Mesenchymal stem cell (in vitro differentiated cells and primary cell): Measurements from ENCODE around the gene C1orf146.

ENCODE experiments used
- DNase-seq: peaks from one replicate; pipeline ENCODE4 v3.0.0-alpha.2; 2013
- H2AFZ ChIP-seq: one replicate; pipeline ENCODE4 v1.6.1; 2013; ENCODE audit warnings: low read depth, mild to moderate bottlenecking, control low read depth, inconsistent platforms, low read length, moderate library complexity
- H2AK5ac ChIP-seq: 2 replicates; pipeline ENCODE4 v1.6.1; 2013; ENCODE audit warnings: low read length, moderate library complexity, mild to moderate bottlenecking, inconsistent platforms; ENCODE audit not compliant: severe bottlenecking
- H2BK120ac ChIP-seq: one replicate; pipeline ENCODE4 v1.6.1; 2013; ENCODE audit warnings: low read depth, mild to moderate bottlenecking, inconsistent platforms, low read length, moderate library complexity
- H2BK12ac ChIP-seq, 2 experiments: one replicate each; pipeline ENCODE4 v1.6.1; 2013; ENCODE audit warnings: inconsistent platforms in 2 of 2, low read length in 2 of 2, mild to moderate bottlenecking in 2 of 2, moderate library complexity in 2 of 2, control low read depth in 1 of 2
- H2BK15ac ChIP-seq: one replicate; pipeline ENCODE4 v1.6.1; 2013; ENCODE audit warnings: mild to moderate bottlenecking, low read depth, inconsistent platforms; ENCODE audit not compliant: poor library complexity, severe bottlenecking
- H2BK5ac ChIP-seq: 2 replicates; pipeline ENCODE4 v1.6.1; 2013; ENCODE audit warnings: low read depth, mild to moderate bottlenecking, low read length, control low read depth, inconsistent platforms; ENCODE audit not compliant: poor library complexity, severe bottlenecking
- H3K14ac ChIP-seq, 2 experiments: one replicate each; pipeline ENCODE4 v1.6.1; 2013; ENCODE audit warnings: inconsistent platforms in 2 of 2, low read length in 2 of 2, control low read depth in 1 of 2, mild to moderate bottlenecking in 1 of 2, moderate library complexity in 1 of 2
- H3K18ac ChIP-seq, 2 experiments: one replicate each; pipeline ENCODE4 v1.6.1; 2013; ENCODE audit warnings: inconsistent platforms in 2 of 2, low read length in 2 of 2, control low read depth in 1 of 2, low read depth in 1 of 2, mild to moderate bottlenecking in 1 of 2
- H3K23ac ChIP-seq, 2 experiments: one replicate each; pipeline ENCODE4 v1.6.1; 2013; ENCODE audit warnings: inconsistent platforms in 2 of 2, low read length in 2 of 2, mild to moderate bottlenecking in 2 of 2, moderate library complexity in 2 of 2, control low read depth in 1 of 2
- H3K27ac ChIP-seq: 2 replicates; pipeline ENCODE4 v1.5.1; 2013; ENCODE audit warnings: mild to moderate bottlenecking, moderate library complexity, low read length, control low read depth, inconsistent platforms; ENCODE audit not compliant: poor library complexity, severe bottlenecking
- H3K27me3 ChIP-seq, 2 experiments: 2 replicates each; pipeline versions ENCODE4 v1.6.1 to v1.7.0; 2013; ENCODE audit warnings: low read length in 2 of 2, mild to moderate bottlenecking in 2 of 2, moderate library complexity in 2 of 2, control low read depth in 1 of 2, inconsistent platforms in 1 of 2; ENCODE audit not compliant: control insufficient read depth in 1 of 2, insufficient read depth in 1 of 2
- H3K36me3 ChIP-seq, 2 experiments: 2 replicates each; pipeline versions ENCODE4 v1.6.1 to v1.7.0; 2013; ENCODE audit warnings: low read length in 2 of 2, control low read depth in 1 of 2, inconsistent platforms in 1 of 2, low read depth in 1 of 2, mild to moderate bottlenecking in 1 of 2; ENCODE audit not compliant: insufficient read depth in 2 of 2, control insufficient read depth in 1 of 2
- H3K4ac ChIP-seq, 2 experiments: one replicate each; pipeline ENCODE4 v1.6.1; 2013; ENCODE audit warnings: inconsistent platforms in 2 of 2, low read length in 2 of 2, mild to moderate bottlenecking in 2 of 2, moderate library complexity in 2 of 2, control low read depth in 1 of 2, low read depth in 1 of 2
- H3K4me1 ChIP-seq: 2 replicates; pipeline ENCODE4 v1.6.1; 2013; ENCODE audit warnings: low read depth, low read length, control low read depth; ENCODE audit not compliant: control insufficient read depth, insufficient read depth
- H3K4me2 ChIP-seq: 2 replicates; pipeline ENCODE4 v1.6.1; 2013; ENCODE audit warnings: low read length, mild to moderate bottlenecking, inconsistent platforms; ENCODE audit not compliant: poor library complexity, severe bottlenecking
- H3K4me3 ChIP-seq, 2 experiments: 2 replicates each; pipeline versions ENCODE4 v1.5.1 to v1.7.0; 2013; ENCODE audit warnings: low read length in 2 of 2, mild to moderate bottlenecking in 2 of 2, control low read depth in 1 of 2, low read depth in 1 of 2; ENCODE audit not compliant: insufficient read depth in 1 of 2
- H3K79me1 ChIP-seq: replicated peaks from 2 replicates; pipeline ENCODE4 v1.6.1; 2013; ENCODE audit warnings: mild to moderate bottlenecking, control low read depth, low read length, inconsistent platforms; ENCODE audit not compliant: poor library complexity, severe bottlenecking
- H3K9ac ChIP-seq: 2 replicates; pipeline ENCODE4 v1.7.0; 2013; ENCODE audit warnings: mild to moderate bottlenecking, low read length, moderate library complexity
- H3K9me3 ChIP-seq: 2 replicates; pipeline ENCODE4 v1.7.0; 2013; ENCODE audit warnings: mild to moderate bottlenecking, low read length; ENCODE audit not compliant: control insufficient read depth
- H4K8ac ChIP-seq: one replicate; pipeline ENCODE4 v1.6.1; 2013; ENCODE audit warnings: inconsistent platforms, mild to moderate bottlenecking, low read length, moderate library complexity
- H4K91ac ChIP-seq: one replicate; pipeline ENCODE4 v1.6.1; 2013; ENCODE audit warnings: mild to moderate bottlenecking, low read length, inconsistent platforms
- WGBS: methylation state at CpG from one replicate; pipeline ENCODE4 v1.1.7; 2013; ENCODE audit warnings: mixed read lengths; 5-methylcytosine and 5-hydroxymethylcytosine counted together

Gene C1orf146

GRCh38 chr1:92211166-92211565 is 6.5 kb upstream of the C1orf146 start:
- H2AK5ac ChIP-seq, result no peak overlapping the region
- H3K14ac ChIP-seq, result no peak overlapping the region
- H3K4me1 ChIP-seq, result no peaks in the 10 kb centered on the region
- no peak overlapping the region for H3K9ac ChIP-seq
- no peak overlapping the region for H3K4me3 ChIP-seq
- H2AFZ ChIP-seq, result no peak overlapping the region
- no peak overlapping the region for H3K27ac ChIP-seq
- no peak overlapping the region for H2BK12ac ChIP-seq
- H3K18ac ChIP-seq, result no peak overlapping the region
- no peak overlapping the region for H3K4ac ChIP-seq
- no peak overlapping the region for H2BK15ac ChIP-seq
- H3K27me3 ChIP-seq, result no peaks in the 10 kb centered on the region
- H3K79me1 ChIP-seq, result no peaks in the 10 kb centered on the region
- H4K8ac ChIP-seq, result no peak overlapping the region
- no peak overlapping the region for H2BK120ac ChIP-seq
- WGBS, result 91% methylated on average over 1 of the region's 2 CpGs
- no peak for DNase-seq
- H2BK5ac ChIP-seq, result no peak overlapping the region
- no peak overlapping the region for H3K23ac ChIP-seq
- H3K4me2 ChIP-seq, result no peak overlapping the region
- H3K36me3 ChIP-seq, result no peaks in the 10 kb centered on the region
- H3K9me3 ChIP-seq, result peaks cover 9% of the 10 kb centered on the region
- no peak overlapping the region for H4K91ac ChIP-seq

- Histone ChIP-seq H3K14ac (no peak overlapping the region), H2AFZ (no peak overlapping the region), H3K27me3 (no peaks in the 10 kb centered on the region), H4K8ac (no peak overlapping the region), H3K4me1 (no peaks in the 10 kb centered on the region), H3K4me2 (no peak overlapping the region), H2BK120ac (no peak overlapping the region), H3K9me3 (no peaks in the 10 kb centered on the region), H2BK12ac (no peak overlapping the region), H3K23ac (no peak overlapping the region), H2BK15ac (no peak overlapping the region), H3K9ac (no peak overlapping the region), H4K91ac (no peak overlapping the region), H2AK5ac (no peak overlapping the region), H3K18ac (no peak overlapping the region), H3K79me1 (no peaks in the 10 kb centered on the region), H3K27ac (no peak overlapping the region), H3K4me3 (no peak overlapping the region), H2BK5ac (no peak overlapping the region), H3K4ac (no peak overlapping the region), H3K36me3 (no peaks in the 10 kb centered on the region)
- 87% methylated on average over 14 of the region's 14 CpGs for WGBS
- DNase-seq, result no peak
Measured at GRCh38 chr1:92218559-92218958, 844 bp downstream of the C1orf146 start.

- Histone ChIP-seq H3K36me3 (no peaks in the 10 kb centered on the region), H3K23ac (no peak overlapping the region), H3K9ac (no peak overlapping the region), H3K27ac (no peak overlapping the region), H3K4ac (no peak overlapping the region), H2BK15ac (no peak overlapping the region), H3K4me1 (no peaks in the 10 kb centered on the region), H2BK5ac (no peak overlapping the region), H3K79me1 (no peaks in the 10 kb centered on the region), H2BK120ac (no peak overlapping the region), H3K4me3 (no peak overlapping the region), H3K4me2 (no peak overlapping the region), H3K14ac (no peak overlapping the region), H3K9me3 (no peaks in the 10 kb centered on the region), H3K18ac (no peak overlapping the region), H2BK12ac (no peak overlapping the region), H3K27me3 (no peaks in the 10 kb centered on the region), H2AFZ (no peak overlapping the region), H4K91ac (no peak overlapping the region), H2AK5ac (no peak overlapping the region), H4K8ac (no peak overlapping the region)
- DNase-seq, result no peak
Measured at GRCh38 chr1:92219028-92219427, 1.3 kb downstream of the C1orf146 start.

GRCh38 chr1:92228401-92228800 is 10.7 kb downstream of the C1orf146 start:
- Histone ChIP-seq H3K4me3 (no peak overlapping the region), H2AFZ (no peak overlapping the region), H2BK15ac (no peak overlapping the region), H2BK120ac (no peak overlapping the region), H2AK5ac (no peak overlapping the region), H4K91ac (no peak overlapping the region), H4K8ac (no peak overlapping the region), H3K4me1 (no peaks in the 10 kb centered on the region), H3K4ac (no peak overlapping the region), H2BK5ac (no peak overlapping the region), H3K27me3 (no peaks in the 10 kb centered on the region), H3K4me2 (no peak overlapping the region), H2BK12ac (no peak overlapping the region), H3K36me3 (no peaks in the 10 kb centered on the region), H3K9me3 (no peaks in the 10 kb centered on the region), H3K9ac (no peak overlapping the region), H3K79me1 (no peaks in the 10 kb centered on the region), H3K14ac (no peak overlapping the region), H3K18ac (no peak overlapping the region), H3K23ac (no peak overlapping the region), H3K27ac (no peak overlapping the region)
- WGBS, result no CpG with 5 or more reads among the region's 3 CpGs
- DNase-seq, result no peak
